ENCODE results near the gene MBD5.

- TF ChIP-seq CTCF (IDR thresholded peaks at IDR 0.05) (no peak), POLR2A (IDR thresholded peaks at IDR 0.05) (no peak)
These were observed 434.9 kb downstream of the MBD5 start for GRCh38 chr2:148455791-148456190.
